Pons (tissue), 1 donor: ENCODE results near the gene MOV10L1.

Source experiments
- DNase-seq: peaks from one replicate; pipeline ENCODE4 v3.0.0-alpha.2; 2016; ENCODE audit warnings: low spot score

MOV10L1 gene

DNA sequence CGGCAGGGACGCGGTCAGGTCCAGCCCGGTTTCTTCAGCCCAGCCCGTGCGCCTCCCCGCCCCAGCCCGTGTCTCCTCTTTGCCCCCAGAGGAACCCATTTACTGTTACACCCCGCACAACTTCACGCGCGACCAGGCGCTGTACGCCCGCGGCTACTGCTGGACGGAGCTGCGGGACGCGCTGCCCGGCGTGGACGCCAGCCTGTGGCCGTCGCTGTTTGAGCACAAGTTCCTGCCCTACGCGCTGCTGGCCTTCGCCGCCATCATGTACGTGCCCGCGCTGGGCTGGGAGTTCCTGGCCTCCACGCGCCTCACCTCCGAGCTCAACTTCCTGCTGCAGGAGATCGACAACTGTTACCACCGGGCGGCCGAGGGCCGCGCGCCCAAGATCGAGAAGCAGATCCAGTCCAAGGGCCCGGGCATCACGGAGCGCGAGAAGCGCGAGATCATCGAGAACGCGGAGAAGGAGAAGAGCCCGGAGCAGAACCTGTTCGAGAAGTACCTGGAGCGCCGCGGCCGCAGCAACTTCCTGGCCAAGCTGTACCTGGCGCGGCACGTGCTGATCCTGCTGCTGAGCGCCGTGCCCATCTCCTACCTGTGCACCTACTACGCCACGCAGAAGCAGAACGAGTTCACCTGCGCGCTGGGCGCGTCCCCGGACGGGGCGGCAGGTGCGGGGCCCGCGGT, 87.2 kb downstream of the MOV10L1 start:
- no peak for DNase-seq

GRCh38 chr22:50177537-50178470, 88.0 kb downstream of the MOV10L1 start:
- DNase-seq: no peak

- no peak for DNase-seq
Measured at GRCh38 chr22:50178471-50178864, 88.7 kb downstream of the MOV10L1 start.

- DNase-seq: no peak
Measured at GRCh38 chr22:50178871-50179869, 89.4 kb downstream of the MOV10L1 start.

- DNase-seq: no peak
Measured at GRCh38 chr22:50179937-50180726, 90.3 kb downstream of the MOV10L1 start.

DNA sequence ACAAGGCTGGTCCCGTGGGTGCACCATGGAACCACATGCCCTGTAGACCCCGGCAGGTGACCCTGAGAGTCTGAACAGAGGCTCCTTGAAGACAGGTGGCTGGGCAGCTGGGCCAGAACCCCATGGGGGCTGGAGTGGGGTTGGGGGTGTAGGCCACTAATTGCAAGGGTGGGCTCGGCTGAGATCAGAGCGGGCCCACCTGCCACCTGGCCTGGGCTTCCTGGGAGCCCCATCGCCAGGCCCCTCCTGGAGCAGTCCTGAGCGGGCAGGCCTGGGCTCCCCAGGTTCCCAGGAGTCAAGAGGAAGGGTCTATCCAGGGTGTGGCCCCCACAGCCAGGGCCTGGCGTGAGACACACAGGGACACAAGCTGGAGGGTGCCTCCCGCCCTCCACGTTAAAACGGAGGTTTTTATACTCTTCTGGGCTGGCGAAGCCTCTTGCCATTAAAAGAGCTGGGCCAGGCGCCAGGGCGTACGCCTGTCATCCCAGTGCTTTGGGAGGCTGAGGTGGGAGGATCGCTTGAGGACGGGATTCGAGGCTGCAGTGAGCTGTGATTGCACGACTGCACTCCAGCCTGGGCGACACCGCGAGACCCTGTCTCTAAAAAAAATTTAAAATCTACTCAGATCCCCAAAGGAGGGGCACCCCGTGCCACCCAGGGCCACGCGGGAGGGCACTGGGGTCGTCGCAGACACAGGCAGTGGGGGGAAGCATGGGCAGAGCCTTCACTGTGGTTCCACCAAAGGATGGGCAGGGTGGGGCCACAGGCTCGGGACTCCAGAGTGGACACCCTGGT, 91.1 kb downstream of the MOV10L1 start:
- DNase-seq: no peak

DNA sequence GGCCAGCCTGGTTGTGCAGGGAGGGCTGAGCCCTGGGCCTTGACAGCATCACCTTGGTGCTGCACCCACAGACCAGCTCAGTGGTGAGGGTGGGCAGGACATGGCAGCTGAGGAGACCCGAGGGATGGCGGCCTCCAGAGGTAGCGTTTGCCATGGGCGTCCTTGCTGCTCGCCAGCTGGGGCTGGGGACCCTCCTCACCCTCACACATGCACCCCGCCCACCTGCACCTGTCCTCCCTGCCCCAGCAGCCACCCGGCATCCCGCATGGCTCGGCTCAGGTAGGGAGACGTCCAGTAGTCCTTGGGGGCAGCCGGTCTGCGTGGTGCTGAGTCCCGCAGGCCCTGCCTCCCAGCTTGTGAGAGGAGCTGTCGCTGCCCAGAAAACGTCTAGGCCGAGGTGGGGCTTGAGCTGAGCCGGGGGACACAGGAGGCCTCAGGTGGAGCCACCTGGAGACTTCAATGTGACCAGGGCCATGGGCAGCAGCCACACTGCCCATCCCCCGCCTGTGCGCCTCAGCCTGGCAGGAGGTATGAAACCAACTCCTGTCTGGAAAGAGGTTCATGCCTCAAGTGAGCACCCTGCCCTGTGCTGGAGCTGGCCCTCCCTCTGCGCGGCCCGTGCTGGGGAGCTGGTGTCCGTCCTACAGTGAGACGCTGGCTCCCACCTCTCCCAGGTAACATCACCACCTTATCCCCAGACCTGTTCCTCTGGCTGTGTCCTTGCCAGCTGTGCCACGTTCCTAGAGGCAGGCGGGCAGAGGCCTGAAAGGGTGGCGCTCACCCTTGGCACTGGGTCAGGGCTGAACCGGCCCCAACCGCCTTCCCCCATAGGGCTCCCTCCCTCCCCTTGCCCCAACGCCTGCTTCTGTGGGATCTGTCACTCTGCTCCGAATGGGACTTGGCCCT, 92.6 kb downstream of the MOV10L1 start:
- no peak for DNase-seq

DNA sequence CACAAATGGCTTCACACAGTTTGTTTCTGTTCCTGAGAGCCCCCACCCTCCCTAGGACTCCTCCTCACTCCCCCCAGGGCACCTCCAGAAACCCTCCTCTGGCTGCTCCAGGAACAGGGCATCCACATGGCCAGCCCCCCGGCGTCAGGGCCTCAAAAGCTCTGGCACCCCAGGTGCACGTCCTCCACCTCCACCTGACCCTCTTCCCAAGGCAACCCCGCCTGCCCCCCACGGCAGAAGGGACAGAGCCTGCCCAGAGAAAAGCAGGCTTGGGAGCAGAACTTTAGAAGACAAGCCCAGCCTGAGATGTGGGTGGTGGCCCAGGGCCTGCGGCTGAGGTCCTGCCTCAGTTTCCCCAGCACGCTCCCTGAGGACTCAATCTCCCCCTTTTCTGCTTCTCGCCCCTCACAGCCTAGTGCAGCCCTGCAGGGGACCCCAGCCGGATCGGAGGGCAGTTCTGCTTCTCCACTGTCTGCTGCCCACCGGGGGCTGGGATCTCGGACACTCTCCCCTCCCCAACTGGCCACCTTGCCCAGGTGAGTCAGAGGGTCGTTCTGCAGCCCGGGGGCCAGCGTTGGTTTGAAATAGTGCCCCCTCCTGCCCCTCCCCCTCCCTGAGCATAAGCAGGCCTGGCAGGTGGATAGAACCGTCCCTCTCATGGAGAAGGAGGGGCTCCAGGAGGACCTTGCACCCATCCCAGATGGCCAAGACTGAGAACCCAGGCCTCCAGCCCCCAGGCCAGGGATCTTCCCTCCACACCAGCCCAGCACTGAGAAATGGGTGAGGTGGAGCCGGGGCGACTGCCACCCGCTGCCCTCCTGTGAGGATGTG, 93.5 kb downstream of the MOV10L1 start:
- DNase-seq: no peak

GRCh38 chr22:50184004-50184901, 94.4 kb downstream of the MOV10L1 start:
- DNase-seq: peak; percentile 31

DNA sequence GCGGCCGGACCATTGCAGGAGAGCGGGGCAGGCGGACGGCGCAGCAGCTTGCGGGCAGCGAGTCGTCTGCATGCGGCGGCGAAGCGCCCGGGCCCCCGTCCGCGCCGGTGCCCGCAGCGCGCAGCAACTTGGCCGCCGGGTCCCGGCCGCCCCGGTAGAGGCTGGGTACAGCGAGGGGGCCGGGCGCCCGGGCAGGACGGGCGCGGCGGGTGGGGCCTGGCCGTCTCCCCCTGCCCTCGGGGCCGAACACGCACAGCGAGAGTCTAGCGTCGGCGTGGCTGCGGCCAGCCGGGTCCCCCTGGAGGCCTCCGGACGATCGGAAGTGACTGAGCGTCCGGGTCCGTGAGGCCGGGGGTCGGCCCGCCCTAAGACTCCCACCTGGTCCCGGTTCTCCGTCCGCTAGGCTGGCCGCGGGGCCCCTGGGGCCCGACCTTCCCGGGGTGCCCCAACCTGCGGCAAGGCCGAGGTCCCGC, 95.1 kb downstream of the MOV10L1 start:
- DNase-seq: no peak

DNA sequence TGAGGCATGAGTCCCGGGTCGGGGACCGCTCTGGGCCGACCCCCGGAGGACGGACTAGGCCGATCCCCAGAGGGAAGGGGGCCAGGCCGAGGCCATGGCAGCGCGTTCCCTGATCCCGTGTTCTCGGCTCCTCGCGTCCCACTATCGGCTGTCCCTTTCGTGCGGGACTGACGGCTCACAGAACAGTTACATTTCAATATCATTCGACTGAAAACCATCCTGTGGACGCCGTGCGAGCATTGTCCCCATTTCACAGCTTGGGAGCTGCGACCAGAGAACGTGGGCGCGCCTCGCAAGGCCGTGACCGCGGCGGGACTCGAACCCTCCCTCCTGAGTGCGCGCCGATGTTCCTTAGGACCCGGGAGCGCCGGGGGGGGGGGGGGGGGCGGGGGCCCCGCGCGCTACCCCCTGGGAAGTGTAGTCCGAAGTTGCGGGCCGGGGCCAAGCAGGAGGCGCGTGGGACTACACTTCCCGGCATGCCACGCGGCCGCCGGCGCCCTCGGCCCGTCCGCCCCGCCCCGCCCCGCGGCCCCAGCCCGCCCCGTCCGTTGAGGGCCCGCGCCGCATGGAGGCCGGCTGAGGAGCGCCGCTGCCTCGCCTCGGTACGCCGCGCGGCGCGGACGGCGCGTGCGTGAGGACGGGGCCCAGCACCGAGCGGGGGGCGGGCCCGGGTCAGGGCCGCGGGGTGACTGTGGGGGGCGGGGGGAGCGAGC, 95.7 kb downstream of the MOV10L1 start, which contains the start of gene TRABD:
Gene TRABD, plus strand, starts transcription at position 539 of the 713 bp plus-strand sequence. CDS start 7,148 bp downstream, outside the sequence.
- peak; percentile 75 for DNase-seq

GRCh38 chr22:50186181-50186714, 96.4 kb downstream of the MOV10L1 start:
- no peak for DNase-seq

- no peak for DNase-seq
Measured at GRCh38 chr22:50186761-50187523, 97.1 kb downstream of the MOV10L1 start.

DNA sequence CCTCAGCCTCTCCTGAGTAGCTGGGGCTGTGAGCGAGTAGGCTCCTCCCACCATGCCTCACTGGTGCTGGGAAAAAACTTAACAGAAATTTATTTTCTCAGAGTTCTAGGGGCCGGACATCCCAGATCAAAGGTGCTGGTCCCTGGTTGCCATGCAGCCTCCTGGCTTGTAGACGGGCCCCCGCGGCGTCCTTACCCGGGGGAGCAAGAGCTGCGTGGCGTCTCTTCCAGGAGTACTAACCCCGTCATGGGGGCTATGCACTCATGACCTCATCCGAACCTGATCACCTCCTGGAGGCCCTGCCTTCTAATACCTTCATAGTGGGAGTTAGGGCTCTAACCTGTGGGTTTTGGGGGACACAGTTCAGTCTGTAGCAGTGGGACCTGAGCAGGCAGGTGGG, 98.5 kb downstream of the MOV10L1 start:
- no peak for DNase-seq

DNA sequence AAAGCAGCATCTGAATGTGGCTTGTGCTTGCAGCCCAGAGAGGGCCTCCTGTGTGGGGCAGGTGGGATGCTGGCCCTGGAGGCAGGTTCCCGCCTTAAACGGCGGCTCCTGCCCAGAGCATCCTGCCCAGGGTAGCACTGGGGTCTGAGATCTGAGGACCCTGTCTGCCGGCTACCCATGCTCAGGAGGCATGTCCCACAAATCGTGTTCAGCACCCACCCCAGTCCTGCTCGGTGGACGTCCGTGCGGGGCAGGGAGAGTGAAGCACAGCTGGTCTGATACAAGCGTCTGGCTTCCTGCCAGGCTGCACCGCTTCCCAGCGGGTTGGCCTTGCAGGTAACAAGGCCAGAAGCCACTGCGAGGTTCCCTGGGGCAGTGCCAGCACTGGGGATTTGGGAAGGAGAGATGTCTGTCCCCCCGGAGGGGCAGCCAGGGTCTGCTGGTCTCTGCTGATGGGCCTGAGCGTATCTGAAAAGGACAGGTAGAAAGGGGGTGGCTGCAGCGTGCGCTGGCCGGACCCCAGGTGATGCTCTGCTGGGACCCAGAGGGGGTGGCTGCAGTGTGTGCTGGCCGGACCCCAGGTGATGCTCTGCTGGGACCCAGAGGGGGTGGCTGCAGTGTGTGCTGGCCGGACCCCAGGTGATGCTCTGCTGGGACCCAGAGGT, 99.5 kb downstream of the MOV10L1 start:
- DNase-seq: no peak
